GM12801 (cell line): ENCODE measurements around the gene ATG16L1.

Experiments used
- TF ChIP-seq, protein P1 (sequence below): IDR thresholded peaks from one replicate; pipeline ENCODE4 v1.5.1; 2011; ENCODE audit warnings: control low read depth; ENCODE audit not compliant: insufficient read length; ENCODE audit errors: extremely low read depth

Gene ATG16L1

DNA sequence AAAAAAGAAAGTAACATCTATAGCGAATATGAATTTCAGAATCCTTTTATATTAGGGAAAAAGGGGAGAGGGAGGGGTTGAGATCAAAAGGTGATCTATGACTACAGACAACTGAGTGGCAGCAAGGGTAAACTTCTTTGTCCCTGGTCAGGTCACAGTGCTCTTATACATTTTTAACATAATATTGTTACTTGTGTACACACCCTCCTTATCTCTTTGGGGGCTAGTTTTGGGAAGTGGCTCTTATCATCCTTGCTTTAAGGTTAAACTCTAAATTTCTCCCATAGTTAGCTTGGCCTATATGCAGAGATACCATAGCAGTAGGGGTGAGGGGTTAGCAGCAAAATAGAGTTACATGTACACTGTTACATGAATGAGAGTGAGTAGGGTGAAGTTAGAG lies 31.6 kb upstream of the ATG16L1 start:
- TF ChIP-seq, protein P1, sequence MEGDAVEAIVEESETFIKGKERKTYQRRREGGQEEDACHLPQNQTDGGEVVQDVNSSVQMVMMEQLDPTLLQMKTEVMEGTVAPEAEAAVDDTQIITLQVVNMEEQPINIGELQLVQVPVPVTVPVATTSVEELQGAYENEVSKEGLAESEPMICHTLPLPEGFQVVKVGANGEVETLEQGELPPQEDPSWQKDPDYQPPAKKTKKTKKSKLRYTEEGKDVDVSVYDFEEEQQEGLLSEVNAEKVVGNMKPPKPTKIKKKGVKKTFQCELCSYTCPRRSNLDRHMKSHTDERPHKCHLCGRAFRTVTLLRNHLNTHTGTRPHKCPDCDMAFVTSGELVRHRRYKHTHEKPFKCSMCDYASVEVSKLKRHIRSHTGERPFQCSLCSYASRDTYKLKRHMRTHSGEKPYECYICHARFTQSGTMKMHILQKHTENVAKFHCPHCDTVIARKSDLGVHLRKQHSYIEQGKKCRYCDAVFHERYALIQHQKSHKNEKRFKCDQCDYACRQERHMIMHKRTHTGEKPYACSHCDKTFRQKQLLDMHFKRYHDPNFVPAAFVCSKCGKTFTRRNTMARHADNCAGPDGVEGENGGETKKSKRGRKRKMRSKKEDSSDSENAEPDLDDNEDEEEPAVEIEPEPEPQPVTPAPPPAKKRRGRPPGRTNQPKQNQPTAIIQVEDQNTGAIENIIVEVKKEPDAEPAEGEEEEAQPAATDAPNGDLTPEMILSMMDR, result no peak

DNA sequence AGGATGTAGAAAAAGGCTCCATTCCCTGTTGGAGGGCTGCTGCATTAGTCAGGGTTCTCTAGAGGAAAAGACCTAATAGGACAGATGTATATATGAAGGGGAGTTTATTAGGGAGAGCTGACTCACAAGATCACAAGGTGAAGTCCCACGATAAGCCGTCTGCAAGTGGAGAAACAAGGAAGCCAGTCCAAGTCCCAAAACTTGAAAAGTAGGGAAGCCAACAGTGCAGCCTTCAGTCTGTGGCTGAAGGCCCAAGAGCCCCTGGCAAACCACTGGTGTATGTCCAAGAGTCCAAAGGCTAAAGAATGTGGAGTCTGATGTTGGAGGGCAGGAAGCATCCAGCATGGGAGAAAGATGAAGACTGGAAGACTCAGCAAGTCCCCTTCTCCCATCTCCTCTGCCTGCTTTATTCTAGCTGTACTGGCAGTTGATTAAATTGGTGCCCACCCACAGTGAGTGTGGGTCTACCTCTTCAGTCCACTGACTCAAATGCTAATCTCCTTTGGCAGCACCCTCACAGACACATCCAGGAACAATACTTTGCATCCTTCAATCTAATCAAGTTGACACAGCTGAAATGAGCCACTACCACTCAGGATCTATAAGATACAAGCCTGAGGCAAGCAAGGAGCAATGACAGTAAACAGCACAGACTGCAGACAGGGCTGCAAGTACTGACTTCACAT lies 30.0 kb upstream of the ATG16L1 start:
- TF ChIP-seq, protein P1, result no peak

DNA sequence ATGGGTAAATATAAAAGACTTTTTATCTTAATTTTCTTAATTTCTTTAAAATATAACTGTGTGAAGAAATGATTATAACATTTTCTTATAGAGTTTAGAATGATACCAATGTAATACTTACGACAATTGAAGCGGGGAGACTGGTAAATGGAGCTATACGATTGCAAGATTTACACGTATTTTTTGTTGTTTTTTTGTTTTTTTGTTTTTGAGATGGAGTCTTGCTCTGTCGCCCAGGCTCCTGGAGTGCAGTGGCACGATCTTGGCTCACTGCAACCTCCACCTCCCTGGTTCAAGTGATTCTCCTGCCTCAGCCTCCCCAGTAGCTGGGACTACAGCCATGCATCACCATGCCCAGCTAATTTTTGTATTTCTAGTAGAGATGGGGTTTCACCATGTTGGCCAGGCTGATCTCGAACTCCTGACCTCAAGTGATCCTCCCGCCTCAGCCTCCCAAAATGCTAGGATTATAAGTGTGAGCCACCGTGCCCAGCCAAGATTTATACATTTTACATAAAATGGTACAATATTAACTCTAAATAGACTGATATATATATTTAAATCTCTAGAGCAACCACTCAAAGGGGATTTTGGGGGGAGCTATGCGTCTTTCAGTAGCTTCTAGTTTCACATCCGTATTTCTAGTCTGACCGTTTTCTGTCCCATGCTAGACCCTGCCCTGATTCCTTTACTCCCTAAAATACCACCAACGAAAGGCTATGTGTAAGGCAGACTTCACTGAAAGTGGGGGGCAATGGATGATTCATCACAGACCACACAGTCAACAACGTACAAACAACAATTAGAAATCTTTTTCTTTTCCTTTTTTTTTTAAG lies 28.2 kb upstream of the ATG16L1 start:
- TF ChIP-seq, protein P1, result no peak

DNA sequence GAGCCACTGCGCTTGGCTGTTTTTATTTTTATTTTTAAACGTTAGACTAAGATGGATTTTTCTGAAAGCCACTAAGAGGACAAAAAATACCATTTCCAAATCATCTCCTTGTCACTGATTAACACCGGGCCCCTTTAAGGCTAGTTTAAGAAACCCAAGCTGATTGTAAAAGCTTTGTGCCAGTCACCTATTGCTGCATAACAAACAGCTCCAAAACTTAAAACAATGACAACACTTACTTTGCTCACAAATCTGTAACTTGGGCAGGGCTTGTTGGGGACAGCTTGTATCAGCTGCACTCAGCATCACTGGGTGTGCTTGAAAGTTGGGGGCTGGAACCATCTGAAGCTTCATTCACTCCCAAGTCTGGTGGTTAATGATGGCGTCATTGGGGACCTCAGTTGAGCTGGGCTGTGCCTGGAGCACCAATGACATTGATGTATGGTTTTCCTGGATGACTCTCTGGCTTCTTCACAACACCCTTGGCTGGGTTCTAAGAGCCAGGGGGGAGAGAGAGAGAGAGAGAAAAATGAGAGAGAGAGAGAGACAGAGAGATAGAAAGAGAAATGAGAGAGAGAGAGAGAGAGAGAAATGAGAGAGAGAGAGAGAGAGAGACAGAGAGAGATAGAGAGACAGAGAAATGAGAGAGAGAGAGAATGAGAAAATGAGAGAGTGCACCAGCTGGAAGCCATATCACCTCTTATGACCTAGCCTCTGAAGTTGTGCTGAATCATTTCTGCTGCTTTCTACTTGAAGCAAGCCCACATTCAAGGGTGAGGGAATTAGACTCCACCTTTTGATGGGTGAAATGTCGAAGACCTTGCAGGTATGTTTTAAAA lies 26.0 kb upstream of the ATG16L1 start:
- TF ChIP-seq, protein P1, result no peak

DNA sequence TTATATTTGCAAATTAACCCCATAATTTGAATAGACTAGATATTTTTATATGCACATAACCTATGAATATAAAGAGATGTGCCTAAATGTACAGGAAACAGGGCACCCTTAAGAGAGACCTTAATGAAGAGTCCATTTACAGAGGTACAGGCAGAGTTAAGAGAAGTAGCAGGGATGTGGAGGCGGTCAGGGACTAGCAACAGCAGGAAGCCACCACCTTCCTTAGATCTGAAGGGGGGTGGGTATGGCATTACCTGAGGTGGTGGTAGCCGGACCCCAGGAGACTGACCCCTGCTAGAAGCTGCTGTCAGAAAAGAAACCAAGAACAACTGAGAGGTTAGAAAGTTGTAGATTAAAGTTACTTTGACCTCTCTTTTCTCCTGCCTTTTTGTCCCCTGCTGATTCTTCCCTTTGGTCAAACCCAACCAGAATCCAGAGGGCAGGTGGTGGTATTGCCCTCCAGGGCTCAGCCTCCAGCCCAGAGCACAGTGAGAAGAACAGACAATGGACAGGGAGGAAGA lies 24.9 kb upstream of the ATG16L1 start:
- TF ChIP-seq, protein P1, result no peak

DNA sequence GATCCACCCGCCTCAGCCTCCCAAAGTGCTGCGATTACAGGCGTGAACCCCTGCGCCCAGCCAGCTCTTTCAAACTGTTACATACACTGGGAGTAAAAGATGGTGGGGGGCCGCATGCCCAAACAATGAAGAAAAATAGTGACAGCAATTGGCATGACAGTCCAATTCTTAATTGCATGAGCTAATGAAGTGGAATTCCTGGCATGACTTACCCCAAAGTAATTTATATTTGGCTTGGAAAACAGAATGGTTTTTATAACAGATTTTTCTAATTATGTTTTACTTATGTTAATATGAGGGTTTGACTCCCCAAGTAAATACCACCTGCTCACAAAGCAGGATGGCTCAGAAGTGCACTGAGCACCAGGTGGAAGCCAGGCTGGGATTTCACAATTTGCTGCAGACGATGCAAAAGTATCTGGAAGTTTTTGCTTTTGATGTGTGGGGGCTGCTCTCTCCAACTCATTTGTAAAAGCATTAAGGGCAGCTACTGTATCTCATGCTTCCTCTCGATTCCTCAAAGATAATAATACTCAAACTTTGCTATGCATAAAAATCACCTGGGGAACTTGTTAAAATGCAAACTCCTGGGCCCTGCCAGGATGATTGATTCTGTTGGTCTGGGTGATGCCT lies 24.0 kb upstream of the ATG16L1 start:
- TF ChIP-seq, protein P1, result no peak
